K562 (cell line): Measurements from ENCODE around the gene PLEKHA6. TPM values are rescaled to one million over a fixed set of nuclear protein-coding genes. Genes with fewer than 3 reads are reported as not detected.

ENCODE experiments used
- AFF1 ChIP-seq, 2 experiments: fragments of 450-650 bp; IDR thresholded peaks; 2 replicates each; pipeline ENCODE4 v1.6.1; 2018; ENCODE audit warnings: mild to moderate bottlenecking in 2 of 2, low read depth in 1 of 2; ENCODE audit not compliant: partially characterized antibody in 2 of 2
- ARID2 ChIP-seq: fragments of 450-650 bp; IDR thresholded peaks from 2 replicates; pipeline ENCODE4 v1.6.1; 2017; ENCODE audit warnings: antibody characterized with exemption, mild to moderate bottlenecking
- ATF1 ChIP-seq, 2 experiments: fragments of 450-650 bp in 1 of 2; IDR thresholded peaks; 2 replicates each; pipeline ENCODE4 v1.6.1; 2016; ENCODE audit warnings: missing compliant biosample characterization in 1 of 2, missing genetic modification characterization in 1 of 2
- BACH1 ChIP-seq: fragments of 200-800 bp; sonication (Bioruptor generic); IDR thresholded peaks from 2 replicates; pipeline ENCODE4 v1.6.1; 2016; ENCODE audit warnings: missing genetic modification characterization, missing compliant biosample characterization
- CBX5 ChIP-seq: IDR thresholded peaks from 2 replicates; pipeline ENCODE4 v1.6.1; 2014; ENCODE audit warnings: low read depth, borderline replicate concordance
- CCAR2 ChIP-seq: fragments of 200-400 bp; formaldehyde crosslinking; IDR thresholded peaks from 2 replicates; pipeline ENCODE4 v1.6.1; 2017; ENCODE audit warnings: mild to moderate bottlenecking, low read depth, low read length
- CTCF ChIP-seq, 3 experiments: IDR thresholded peaks in 2 of 3; conservative IDR thresholded peaks in 1 of 3; 2 replicates each; pipeline ENCODE4 v1.5.1; 2011 to 2012; ENCODE audit warnings: low read length in 3 of 3, mild to moderate bottlenecking in 3 of 3, control low read depth in 2 of 3, improper control_type of control experiment in 1 of 3, inconsistent platforms in 1 of 3, low read depth in 1 of 3, mixed read lengths in 1 of 3, moderate library complexity in 1 of 3; ENCODE audit not compliant: insufficient read depth in 2 of 3
- ESRRA ChIP-seq: fragments of 450-650 bp; IDR thresholded peaks from 2 replicates; pipeline ENCODE4 v1.6.1; 2014; ENCODE audit warnings: low read depth, mild to moderate bottlenecking, moderate library complexity, borderline replicate concordance
- FOXK2 ChIP-seq, 2 experiments: fragments of 450-650 bp; IDR thresholded peaks in 1 of 2; conservative IDR thresholded peaks in 1 of 2; 2 replicates each; pipeline ENCODE4 v1.6.1; 2016; ENCODE audit warnings: low read depth in 2 of 2, mild to moderate bottlenecking in 1 of 2
- GATAD2B ChIP-seq: fragments of 450-650 bp; IDR thresholded peaks from 2 replicates; pipeline ENCODE4 v1.6.1; 2017; ENCODE audit warnings: mild to moderate bottlenecking, borderline replicate concordance
- HBP1 ChIP-seq: fragments of 450-650 bp; formaldehyde crosslinking; IDR thresholded peaks from 2 replicates; pipeline ENCODE4 v1.4.0; 2022; ENCODE audit warnings: missing genetic modification characterization
- HDGF ChIP-seq: fragments of 450-650 bp; IDR thresholded peaks from 2 replicates; pipeline ENCODE4 v1.6.1; 2016
- POLR2A ChIP-seq: fragments of 450-650 bp; conservative IDR thresholded peaks from 2 replicates; pipeline ENCODE4 v1.6.1; 2016
- PPARD ChIP-seq: fragments of 250-450 bp; sonication (Bioruptor Pico); IDR thresholded peaks from 2 replicates; pipeline ENCODE4 v1.8.0; 2022; ENCODE audit warnings: inconsistent platforms, mild to moderate bottlenecking, moderate library complexity
- TEAD1 ChIP-seq, 2 experiments: fragments of 450-650 bp in 1 of 2; sonication (generic) in 1 of 2; formaldehyde crosslinking; IDR thresholded peaks; 2 replicates each; pipeline versions ENCODE4 v1.4.0 to v1.8.0; 2020 to 2022; ENCODE audit warnings: mild to moderate bottlenecking in 2 of 2, missing genetic modification reagents in 1 of 2
- TFE3 ChIP-seq: fragments of 450-650 bp; formaldehyde crosslinking; IDR thresholded peaks from 2 replicates; pipeline ENCODE4 v1.4.0; 2020; ENCODE audit warnings: mild to moderate bottlenecking, mixed read lengths
- XRCC3 ChIP-seq: fragments of 450-650 bp; IDR thresholded peaks from 2 replicates; pipeline ENCODE4 v1.6.1; 2017; ENCODE audit warnings: mild to moderate bottlenecking, moderate library complexity
- ZBTB12 ChIP-seq: fragments of 250-450 bp; sonication (Bioruptor Pico); IDR thresholded peaks from 2 replicates; pipeline ENCODE4 v1.4.0; 2020
- ZNF583 ChIP-seq: fragments of 250-450 bp; sonication (Bioruptor Pico); IDR thresholded peaks from 2 replicates; pipeline ENCODE4 v1.4.0; 2020
- polyA plus RNA-seq, 8 experiments: library from polyadenylated mRNA; depleted of rRNA in 4 of 8; stranded (reverse) in 5 of 8; unstranded in 3 of 8; fragments of >200 nt; fragmentation: Nextera tagmentation in 2 of 8; fragmentation: Illumina TruSeq in 1 of 8; extraction: Ambion mirVana in 2 of 8; extraction: Trizol in 1 of 8; gene quantifications; 2 replicates each; pipeline versions ENCODE4 v1.2.1 to v1.2.3, GENCODE V29; 2011 to 2014; ENCODE audit warnings: inconsistent platforms in 1 of 8, missing spikeins in 1 of 8
- total RNA-seq, 7 experiments: library from RNA; depleted of rRNA in 6 of 7; stranded (reverse); fragments of >200 nt in 6 of 7; fragmentation: Illumina TruSeq in 2 of 7; extraction: Trizol in 2 of 7; gene quantifications; 2 replicates each; pipeline versions ENCODE4 v1.2.1 to v1.2.3, GENCODE V29; 2011 to 2021; ENCODE audit warnings: low replicate concordance in 1 of 7

Gene PLEKHA6
- total and polyA plus RNA-seq, 9 of the 15 experiments (the other 6 are each of a cell fraction or from before 2014, with no cell fraction given) = under 0.01 to 0.33 (median 0.01) TPM; not detected in 4

- TF ChIP-seq CTCF (IDR thresholded peaks at IDR 0.05 in 2 of 3, conservative IDR thresholded peaks at IDR 0.05 in 1 of 3; ENCODE audit: insufficient read depth in 2 of 3, low read depth in 1 of 3, low read length in 3 of 3) = peak; percentile 89 to 94 (median 89)
- TF ChIP-seq CCAR2 = no peak
- TF ChIP-seq TFE3 (CRISPR knock-in tag) = no peak
- 0 out of 4 replicates have a peak, but pooled peaks of 1 of the 2 experiments have one; percentile 26 for TF ChIP-seq TEAD1 (CRISPR knock-in tag; IDR thresholded peaks at IDR 0.05)
- TF ChIP-seq CBX5 = 0 out of 2 replicates have a peak, but pooled peaks have one; percentile 16
- TF ChIP-seq AFF1 (IDR thresholded peaks at IDR 0.05; ENCODE audit: low read depth in 1 of 2, partially characterized antibody in 2 of 2) = no peak
- TF ChIP-seq ZNF583 (CRISPR knock-in tag) = 0 out of 2 replicates have a peak, but pooled peaks have one; percentile 43
- no peak for TF ChIP-seq ARID2
- no peak for TF ChIP-seq FOXK2 (conservative IDR thresholded peaks at IDR 0.05 in 1 of 2, IDR thresholded peaks at IDR 0.05 in 1 of 2; ENCODE audit: low read depth in 2 of 2)
- TF ChIP-seq POLR2A = no peak
- no peak for TF ChIP-seq PPARD (CRISPR knock-in tag)
- TF ChIP-seq ZBTB12 (CRISPR knock-in tag) = no peak
- no peak for TF ChIP-seq ESRRA
- TF ChIP-seq HBP1 (CRISPR knock-in tag) = no peak
- TF ChIP-seq XRCC3 = no peak
- TF ChIP-seq GATAD2B = no peak
- TF ChIP-seq HDGF = no peak
- no peak for TF ChIP-seq BACH1 (tag)
- TF ChIP-seq ATF1 (CRISPR knock-in tag; IDR thresholded peaks at IDR 0.05) = no peak
- TF ChIP-seq ATF1 (tag; IDR thresholded peaks at IDR 0.05) = no peak
These were observed 152.6 kb downstream of the PLEKHA6 start (continued) for GRCh38 chr1:204207136-204207616.
